HUES6 (cell line): Measurements from ENCODE around the gene PIK3CG.
"Not testable (repeated sequence)": the region's sequence is repeated elsewhere in the genome, so short reads cannot be mapped to it uniquely, and the experiment has no call there.

Experiments
- H3K27ac ChIP-seq: 2 replicates; pipeline ENCODE4 v1.7.0; 2013; ENCODE audit warnings: low read depth, mild to moderate bottlenecking, low read length, inconsistent platforms
- H3K27me3 ChIP-seq: 2 replicates; pipeline ENCODE4 v1.6.1; 2013; ENCODE audit warnings: low read length; ENCODE audit not compliant: control insufficient read depth, insufficient read depth
- H3K36me3 ChIP-seq: 2 replicates; pipeline ENCODE4 v1.6.1; 2013; ENCODE audit warnings: low read length; ENCODE audit not compliant: control insufficient read depth, insufficient read depth
- H3K4me1 ChIP-seq: 2 replicates; pipeline ENCODE4 v1.6.1; 2013; ENCODE audit warnings: low read length; ENCODE audit not compliant: control insufficient read depth, insufficient read depth
- H3K4me3 ChIP-seq: 2 replicates; pipeline ENCODE4 v1.5.1; 2013; ENCODE audit warnings: low read depth, low read length
- H3K9ac ChIP-seq: one replicate; pipeline ENCODE4 v1.6.1; 2013; ENCODE audit warnings: mild to moderate bottlenecking, low read length
- H3K9me3 ChIP-seq: 2 replicates; pipeline ENCODE4 v1.6.1; 2013; ENCODE audit warnings: low read depth, low read length; ENCODE audit not compliant: control insufficient read depth, insufficient read depth

Gene PIK3CG

GRCh38 chr7:106952001-106952657, 87.0 kb downstream of the PIK3CG start:
- Histone ChIP-seq H3K27me3 (no peaks in the 10 kb centered on the region), H3K9ac (no peak overlapping the region), H3K36me3 (no peaks in the 10 kb centered on the region), H3K27ac (no peak overlapping the region), H3K4me3 (no peak overlapping the region), H3K4me1 (peaks cover 9% of the 10 kb centered on the region), H3K9me3 (no peaks in the 10 kb centered on the region)

DNA sequence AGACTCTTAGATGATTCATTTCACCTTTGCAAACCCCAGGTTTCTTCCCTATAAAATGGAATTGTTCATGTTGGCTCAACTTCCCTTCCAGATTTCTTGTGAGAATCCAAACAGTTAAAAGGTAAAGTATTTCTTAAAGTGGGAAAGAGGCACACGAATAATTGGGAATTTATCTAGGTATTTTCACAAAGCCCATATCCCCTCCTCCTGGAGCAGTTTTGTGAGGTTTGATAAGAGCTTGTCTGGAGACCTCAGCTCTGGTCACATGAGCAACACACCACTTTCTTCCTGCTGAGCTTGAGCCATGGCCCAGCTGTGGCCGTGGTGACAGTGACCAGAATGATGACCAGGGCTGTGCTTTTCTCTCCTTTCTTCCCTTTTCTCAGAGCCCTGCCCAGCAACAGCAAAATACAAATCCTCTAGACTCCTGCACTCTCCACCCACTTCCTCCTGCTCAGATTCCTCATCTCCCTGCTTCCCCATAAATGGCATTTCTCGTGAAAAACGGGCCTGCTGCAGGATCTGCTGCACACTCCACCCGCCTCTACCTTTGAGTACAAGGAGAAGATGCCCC, 87.7 kb downstream of the PIK3CG start:
- Histone ChIP-seq H3K4me1 (peaks cover 5% of the 10 kb centered on the region), H3K36me3 (no peaks in the 10 kb centered on the region), H3K27me3 (no peaks in the 10 kb centered on the region), H3K9ac (no peak overlapping the region), H3K9me3 (no peaks in the 10 kb centered on the region), H3K4me3 (no peak overlapping the region), H3K27ac (no peak overlapping the region)

GRCh38 chr7:106954840-106955239, 89.8 kb downstream of the PIK3CG start:
- H3K9ac ChIP-seq: no peak overlapping the region
- no peaks in the 10 kb centered on the region for H3K9me3 ChIP-seq
- H3K4me1 ChIP-seq: no peaks in the 10 kb centered on the region; the same call in 1 of the 2 replicates
- no peak overlapping the region for H3K27ac ChIP-seq
- no peaks in the 10 kb centered on the region for H3K27me3 ChIP-seq
- H3K36me3 ChIP-seq: no peaks in the 10 kb centered on the region
- no peak overlapping the region for H3K4me3 ChIP-seq

GRCh38 chr7:106955857-106956256, 90.8 kb downstream of the PIK3CG start:
- H3K4me1 ChIP-seq, H3K9ac ChIP-seq, H3K4me3 ChIP-seq, H3K27me3 ChIP-seq, H3K27ac ChIP-seq, H3K9me3 ChIP-seq, H3K36me3 ChIP-seq: not testable (repeated sequence)
